PC-9 (cell line): ENCODE data around the gene ABCD3. TPM values are rescaled to one million over a fixed set of nuclear protein-coding genes. Genes with fewer than 3 reads are reported as not detected.

Experiments
- BruUV-seq: library from RNA; stranded (reverse); fragments of 400-500 nt; replicated peaks from 2 replicates; lab custom pipeline; 2021; lab: Mats Ljungman, UMichigan
- CTCF ChIA-PET: fragments of 300-600 bp; sonication (Branson Sonifier 250); formaldehyde crosslinking; loops from one replicate; lab custom pipeline; 2022; ENCODE audit warnings: antibody characterized with exemption; lab: Charles Lee
- POLR2A ChIA-PET: fragments of 300-600 bp; sonication (Branson Sonifier 250); formaldehyde crosslinking; loops from one replicate; lab custom pipeline; 2022; ENCODE audit warnings: antibody characterized with exemption; ENCODE audit not compliant: unreplicated experiment; lab: Charles Lee
- DNase-seq, 2 experiments: peaks; one replicate each; pipeline versions ENCODE4 v3.0.0 to v3.0.0-alpha.2; 2015 to 2022; ENCODE audit warnings: mixed read lengths in 1 of 2
- H2AFZ ChIP-seq: fragments of 200-600 bp; sonication (generic); 2 replicates; pipeline ENCODE4 v1.8.1; 2017; ENCODE audit warnings: antibody characterized with exemption
- H3F3A ChIP-seq: fragments of 200-600 bp; sonication (generic); 2 replicates; pipeline ENCODE4 v1.8.1; 2017; ENCODE audit warnings: antibody characterized with exemption, mild to moderate bottlenecking, low read depth; ENCODE audit not compliant: insufficient read depth
- H3K27ac ChIP-seq: fragments of 200-600 bp; sonication (generic); 2 replicates; pipeline ENCODE4 v1.6.1; 2016; ENCODE audit warnings: mixed run types
- H3K27me3 ChIP-seq: fragments of 200-600 bp; sonication (generic); 2 replicates; pipeline ENCODE4 v1.6.1; 2016; ENCODE audit warnings: low read depth, mixed run types; ENCODE audit not compliant: insufficient read depth
- H3K36me3 ChIP-seq: fragments of 200-600 bp; sonication (generic); 2 replicates; pipeline ENCODE4 v1.6.1; 2016; ENCODE audit warnings: low read depth, mixed run types
- H3K4me1 ChIP-seq: fragments of 200-600 bp; sonication (generic); replicated peaks from 2 replicates; pipeline ENCODE4 v1.6.1; 2016; ENCODE audit warnings: mixed run types; ENCODE audit not compliant: insufficient read depth
- H3K4me2 ChIP-seq: fragments of 200-600 bp; sonication (generic); 2 replicates; pipeline ENCODE4 v1.6.1; 2017; ENCODE audit warnings: mixed run types
- H3K4me3 ChIP-seq: fragments of 200-600 bp; sonication (generic); 2 replicates; pipeline ENCODE4 v1.6.1; 2016; ENCODE audit warnings: mixed run types
- H3K79me2 ChIP-seq: fragments of 200-600 bp; sonication (generic); 2 replicates; pipeline ENCODE4 v1.6.1; 2017; ENCODE audit warnings: low read depth, mixed run types
- H3K9me2 ChIP-seq: fragments of 200-600 bp; sonication (generic); 2 replicates; pipeline ENCODE4 v1.8.1; 2017; ENCODE audit warnings: mild to moderate bottlenecking; ENCODE audit not compliant: insufficient read depth
- H3K9me3 ChIP-seq: fragments of 200-600 bp; sonication (generic); 2 replicates; pipeline ENCODE4 v1.8.1; 2016; ENCODE audit warnings: low read depth; ENCODE audit not compliant: insufficient read depth
- H4K20me1 ChIP-seq: fragments of 200-600 bp; sonication (generic); 2 replicates; pipeline ENCODE4 v1.8.1; 2017; ENCODE audit not compliant: insufficient read depth
- CTCF ChIP-seq: fragments of 200-600 bp; sonication (generic); conservative IDR thresholded peaks from 2 replicates; pipeline ENCODE4 v1.6.1; 2017; ENCODE audit warnings: mixed run types, antibody characterized with exemption, mild to moderate bottlenecking, moderate library complexity
- EZH2 ChIP-seq: fragments of 200-600 bp; sonication (generic); IDR thresholded peaks from 2 replicates; pipeline ENCODE4 v1.8.0; 2017; ENCODE audit warnings: antibody characterized with exemption, low read depth
- intact Hi-C: fragments of 100-400 bp; cut with micrococcal nuclease; formaldehyde crosslinking; loops from one replicate; pipeline ENCODE4 v1.10.0; 2022; ENCODE audit not compliant: unreplicated experiment
- total RNA-seq: library from RNA; stranded (reverse); gene quantifications from 2 replicates; pipeline ENCODE4 v1.2.3, GENCODE V29; 2021

The ABCD3 gene
- total RNA-seq, 1 experiment from 2014 or later = 51.6 TPM

GRCh38 chr1:94417728-94417977 is 536 bp upstream of the ABCD3 start:
- ChIA-PET POLR2A (interaction anchor here (0.6 to 0.8 kb wide), 2 partner anchors 98 to 199 kb away, joined by 4 read pairs; no protein-coding TSS in a partner anchor), CTCF (no interaction called here)
- H3K27me3 ChIP-seq = no peaks in the 10 kb centered on the region
- H4K20me1 ChIP-seq = peaks cover 16% of the 10 kb centered on the region
- intact Hi-C loops = loop anchor here (5.0 kb wide), 2 partner anchors 80 to 180 kb away; partner anchors contain the start of gene ARHGAP29
- H2AFZ ChIP-seq = peak overlapping the region; percentile 85
- H3K36me3 ChIP-seq = 0 out of 2 replicates have a peak, but pooled peaks cover 3% of the 10 kb centered on the region
- peak overlapping the region; percentile 45 for H3K27ac ChIP-seq
- H3F3A ChIP-seq = peaks cover 30% of the 10 kb centered on the region
- peak overlapping the region; percentile 91 for H3K4me3 ChIP-seq
- H3K4me2 ChIP-seq = peak overlapping the region; percentile 93
- H3K9me3 ChIP-seq = no peaks in the 10 kb centered on the region
- no peaks in the 10 kb centered on the region for H3K9me2 ChIP-seq
- TF ChIP-seq CTCF (no peak), EZH2 (no peak)
- peaks cover 44% of the 10 kb centered on the region for H3K4me1 ChIP-seq
- no TSS peak for BruUV-seq
- no peak for DNase-seq
- H3K79me2 ChIP-seq = peaks cover 44% of the 10 kb centered on the region

- Histone ChIP-seq H3K27me3 (no peaks in the 10 kb centered on the region), H3K79me2 (peaks cover 57% of the 10 kb centered on the region), H3K4me2 (peak overlapping the region; percentile 93), H3K4me1 (peaks cover 47% of the 10 kb centered on the region), H3K4me3 (peak overlapping the region; percentile 91), H3K36me3 (0 out of 2 replicates have a peak, but pooled peaks cover 3% of the 10 kb centered on the region), H3K9me2 (no peaks in the 10 kb centered on the region), H4K20me1 (peaks cover 16% of the 10 kb centered on the region), H3K9me3 (no peaks in the 10 kb centered on the region), H2AFZ (peak overlapping the region; percentile 85), H3K27ac (peak overlapping the region; percentile 45), H3F3A (peaks cover 30% of the 10 kb centered on the region)
- peak; percentile 37 to 67 for DNase-seq
- no peak for TF ChIP-seq EZH2
- no peak for TF ChIP-seq CTCF
- BruUV-seq = TSS peak; percentile 51
- ChIA-PET CTCF (interaction anchor here (0.6 kb wide), 1 partner anchor 624 kb away, joined by 3 read pairs; no protein-coding TSS in a partner anchor), POLR2A (interaction anchor here (0.6 to 0.7 kb wide), 4 partner anchors 204 to 994 kb away, joined by 3 to 5 read pairs (median 4); no protein-coding TSS in a partner anchor)
- intact Hi-C loops = loop anchor here (5.0 kb wide), 2 partner anchors 82 to 182 kb away; partner anchors contain the start of gene ARHGAP29
Measured at GRCh38 chr1:94418664-94419655, 771 bp downstream of the ABCD3 start.

GRCh38 chr1:94422115-94422820 is 4.1 kb downstream of the ABCD3 start:
- H3K4me3 ChIP-seq = no peak overlapping the region
- intact Hi-C loops = no loop called here
- H3K4me2 ChIP-seq = peak overlapping the region; percentile 93
- H2AFZ ChIP-seq = no peak overlapping the region
- peaks cover 28% of the 10 kb centered on the region for H4K20me1 ChIP-seq
- no peaks in the 10 kb centered on the region for H3K9me3 ChIP-seq
- no peak for TF ChIP-seq CTCF
- TF ChIP-seq EZH2 = no peak
- ChIA-PET POLR2A (no interaction called here), CTCF (no interaction called here)
- peaks cover 29% of the 10 kb centered on the region for H3F3A ChIP-seq
- H3K79me2 ChIP-seq = peaks cover 90% of the 10 kb centered on the region
- 0 out of 2 replicates have a peak, but pooled peaks cover 3% of the 10 kb centered on the region for H3K36me3 ChIP-seq
- no peak overlapping the region for H3K27ac ChIP-seq
- no peaks in the 10 kb centered on the region for H3K27me3 ChIP-seq
- DNase-seq = no peak
- no peaks in the 10 kb centered on the region for H3K9me2 ChIP-seq
- no TSS peak for BruUV-seq
- H3K4me1 ChIP-seq = peaks cover 51% of the 10 kb centered on the region
